GM12874 (cell line): ENCODE measurements around the gene TNFRSF11A.

Source experiments
- CTCF ChIP-seq: IDR thresholded peaks from 2 replicates; pipeline ENCODE4 v1.5.1; 2011; ENCODE audit warnings: low read depth, mild to moderate bottlenecking, control low read depth, low read length, moderate library complexity; ENCODE audit not compliant: insufficient read depth

Gene TNFRSF11A

GRCh38 chr18:62402342-62402948, 77.3 kb downstream of the TNFRSF11A start:
- TF ChIP-seq CTCF, result no peak

- TF ChIP-seq CTCF, result no peak
These were observed 78.0 kb downstream of the TNFRSF11A start for GRCh38 chr18:62403120-62403519.

DNA sequence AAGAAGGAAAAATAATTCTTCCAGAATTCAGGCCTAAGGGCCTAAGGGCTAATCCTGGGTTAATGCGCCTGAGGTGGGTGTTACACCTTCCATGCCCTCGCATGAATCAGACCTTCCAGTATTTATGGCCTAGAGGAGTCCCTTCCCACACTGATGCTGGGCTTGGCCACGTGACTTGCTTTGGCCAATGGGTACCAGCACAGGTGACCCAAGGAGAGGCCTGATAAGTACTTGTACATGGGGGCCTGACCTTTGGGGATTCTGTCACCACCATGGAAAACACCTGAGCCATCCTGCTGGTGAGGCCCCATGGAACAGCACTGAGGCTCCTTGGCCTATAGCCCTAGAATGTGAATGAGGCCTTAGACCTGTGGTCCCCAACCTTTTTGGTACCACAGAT, 79.8 kb downstream of the TNFRSF11A start:
- no peak for TF ChIP-seq CTCF

GRCh38 chr18:62407660-62408059, 82.5 kb downstream of the TNFRSF11A start:
- TF ChIP-seq CTCF, result no peak

DNA sequence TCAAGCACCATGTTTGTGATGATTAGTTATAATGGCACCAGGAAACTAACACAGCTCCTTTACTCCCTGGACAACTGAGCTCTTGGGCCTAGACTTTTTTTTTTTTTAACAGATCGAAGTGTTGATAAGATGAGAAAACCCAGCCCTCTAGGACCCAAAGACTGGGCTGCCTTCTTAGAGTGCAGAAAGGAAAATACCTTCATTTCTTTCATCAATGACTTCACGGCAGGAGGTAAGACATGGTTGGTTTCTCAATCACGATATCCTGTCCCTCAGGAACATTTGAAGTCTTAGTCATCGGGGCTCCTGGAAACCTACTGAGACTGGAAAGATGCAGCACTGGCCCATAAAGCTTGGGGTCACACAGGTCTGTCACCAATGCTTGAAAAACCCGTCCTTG, 84.7 kb downstream of the TNFRSF11A start:
- TF ChIP-seq CTCF, result no peak

GRCh38 chr18:62412231-62412979, 87.3 kb downstream of the TNFRSF11A start:
- no peak for TF ChIP-seq CTCF

DNA sequence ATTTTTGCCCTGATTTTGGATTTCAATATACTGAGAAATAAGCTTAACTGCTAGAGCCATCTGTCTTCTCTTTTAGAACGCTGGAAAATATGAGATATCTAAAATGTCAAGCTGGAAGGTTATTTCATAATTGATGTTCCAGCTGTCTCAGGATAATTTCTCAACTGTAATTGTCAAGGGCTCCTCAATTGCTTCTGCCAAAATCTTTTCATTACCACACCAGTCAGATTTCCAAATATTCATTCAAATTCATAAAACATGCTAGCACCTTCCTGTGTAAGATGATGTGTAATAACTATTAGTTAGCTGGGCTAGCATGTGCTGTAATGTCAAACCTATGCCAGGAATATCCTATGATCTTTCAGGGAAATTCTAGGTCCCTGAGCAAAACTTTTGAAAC, 88.1 kb downstream of the TNFRSF11A start:
- TF ChIP-seq CTCF, result no peak
